ENCODE measurements around the gene SEMG2.

- no peak for TF ChIP-seq CTCF (conservative IDR thresholded peaks at IDR 0.05)
- no peak for TF ChIP-seq EZH2 (IDR thresholded peaks at IDR 0.05; ENCODE audit: low read depth)
These were observed 26.7 kb downstream of the SEMG2 start for GRCh38 chr20:45247865-45248264.

Measured in PC-9 (cell line).